Anterior cingulate cortex (tissue), 58 donors: ENCODE results near the gene PLA2G15.

Experiments
- DNase-seq, 58 donors: peaks; one replicate each; lab custom pipeline; 2025; lab: John Stamatoyannopoulos, UW

The PLA2G15 gene, protein sequence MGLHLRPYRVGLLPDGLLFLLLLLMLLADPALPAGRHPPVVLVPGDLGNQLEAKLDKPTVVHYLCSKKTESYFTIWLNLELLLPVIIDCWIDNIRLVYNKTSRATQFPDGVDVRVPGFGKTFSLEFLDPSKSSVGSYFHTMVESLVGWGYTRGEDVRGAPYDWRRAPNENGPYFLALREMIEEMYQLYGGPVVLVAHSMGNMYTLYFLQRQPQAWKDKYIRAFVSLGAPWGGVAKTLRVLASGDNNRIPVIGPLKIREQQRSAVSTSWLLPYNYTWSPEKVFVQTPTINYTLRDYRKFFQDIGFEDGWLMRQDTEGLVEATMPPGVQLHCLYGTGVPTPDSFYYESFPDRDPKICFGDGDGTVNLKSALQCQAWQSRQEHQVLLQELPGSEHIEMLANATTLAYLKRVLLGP

DNA sequence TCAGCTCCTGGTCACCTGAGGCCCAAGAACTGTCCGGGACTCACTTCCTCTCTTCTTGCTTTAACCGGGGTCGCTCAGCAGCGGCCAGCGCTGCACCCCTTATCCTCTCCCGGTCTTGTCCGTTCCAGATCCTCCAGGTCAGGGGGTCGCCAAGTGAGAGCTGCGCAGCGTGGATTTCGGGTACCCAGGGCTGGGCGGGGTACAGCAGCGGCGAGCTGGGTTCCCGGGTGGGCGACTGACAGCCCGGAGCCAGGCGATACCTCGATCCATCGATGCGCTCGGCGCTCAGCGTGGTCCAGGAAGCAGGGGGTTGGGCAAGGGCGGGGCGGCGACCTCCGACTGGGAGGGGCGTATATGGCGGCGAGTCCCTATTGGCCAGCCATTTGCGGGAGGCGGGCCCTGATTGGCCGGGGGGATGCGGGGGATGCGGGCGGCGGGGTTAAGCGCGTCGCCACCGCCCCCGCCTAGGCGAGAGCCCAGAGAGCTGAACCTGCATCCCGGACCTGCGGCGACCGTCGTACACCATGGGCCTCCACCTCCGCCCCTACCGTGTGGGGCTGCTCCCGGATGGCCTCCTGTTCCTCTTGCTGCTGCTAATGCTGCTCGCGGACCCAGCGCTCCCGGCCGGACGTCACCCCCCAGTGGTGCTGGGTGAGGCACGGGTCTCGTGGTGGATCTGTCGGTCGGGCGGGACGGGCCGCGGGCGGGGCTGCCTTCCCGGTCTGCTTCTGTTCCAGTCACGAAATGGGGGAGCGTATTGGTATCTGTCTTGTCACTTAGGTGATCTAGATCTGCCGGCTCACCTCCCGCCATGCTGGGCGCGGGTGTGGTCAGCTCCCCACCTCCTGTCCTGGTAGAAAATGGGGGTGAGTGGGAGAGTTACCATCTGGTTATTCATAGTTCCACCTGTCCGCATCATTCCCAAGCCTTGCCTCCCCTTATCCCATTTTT lies at the start of gene PLA2G15:
Gene PLA2G15, plus strand, starts transcription at position 471 of the 951 bp plus-strand sequence. Its CDS starts 54 bp downstream, at position 525.
- peak; percentile 56 to 97 (median 93) for DNase-seq

DNA sequence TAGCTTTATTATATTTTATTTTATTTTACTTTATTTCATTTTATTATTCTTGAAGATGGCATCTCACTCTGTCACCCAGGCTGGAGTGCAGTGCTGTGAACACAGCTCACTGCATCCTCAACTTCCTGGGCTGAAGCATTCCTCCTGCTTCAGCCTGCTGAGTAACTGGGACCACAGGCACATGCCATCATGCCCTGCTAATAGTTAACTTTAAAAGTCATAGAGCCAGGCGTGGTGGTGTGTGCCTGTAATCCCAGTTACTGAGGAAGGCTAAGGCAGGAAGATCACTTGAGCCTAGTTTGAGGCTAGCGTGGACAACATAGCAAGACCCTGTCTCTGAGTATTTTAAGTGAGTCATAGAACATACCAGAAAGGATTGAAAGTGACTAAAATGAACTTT lies 47.9 kb upstream of the PLA2G15 start:
- DNase-seq: no peak

- no peak for DNase-seq
Observed at GRCh38 chr16:68200088-68200783, 44.9 kb upstream of the PLA2G15 start.

DNA sequence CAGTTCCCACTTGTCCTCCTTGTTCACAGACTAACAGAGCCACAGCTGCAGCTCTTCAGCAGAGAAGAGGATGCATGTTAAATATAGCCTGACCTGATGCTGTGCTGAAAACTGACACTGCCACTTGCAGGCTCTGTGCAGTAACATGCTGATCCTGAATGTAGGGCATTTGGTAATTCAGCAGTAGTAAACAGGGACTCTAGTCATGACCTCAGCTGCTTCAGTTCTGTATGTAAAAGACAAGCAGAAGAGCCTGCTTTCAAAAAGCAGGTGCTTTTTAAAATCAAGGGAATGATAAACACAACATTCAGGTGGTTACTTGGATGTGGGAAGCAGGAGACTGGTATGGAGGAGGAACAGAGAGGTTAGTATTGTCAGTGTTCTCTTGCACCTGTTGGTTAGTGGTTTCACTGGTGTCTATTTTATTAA lies 43.1 kb upstream of the PLA2G15 start:
- peak in 21 of 58 donors; percentile 3 to 59 (median 9) for DNase-seq

GRCh38 chr16:68206245-68206644 lies 38.9 kb upstream of the PLA2G15 start:
- no peak for DNase-seq

GRCh38 chr16:68214726-68215125 lies 30.4 kb upstream of the PLA2G15 start:
- no peak for DNase-seq

DNA sequence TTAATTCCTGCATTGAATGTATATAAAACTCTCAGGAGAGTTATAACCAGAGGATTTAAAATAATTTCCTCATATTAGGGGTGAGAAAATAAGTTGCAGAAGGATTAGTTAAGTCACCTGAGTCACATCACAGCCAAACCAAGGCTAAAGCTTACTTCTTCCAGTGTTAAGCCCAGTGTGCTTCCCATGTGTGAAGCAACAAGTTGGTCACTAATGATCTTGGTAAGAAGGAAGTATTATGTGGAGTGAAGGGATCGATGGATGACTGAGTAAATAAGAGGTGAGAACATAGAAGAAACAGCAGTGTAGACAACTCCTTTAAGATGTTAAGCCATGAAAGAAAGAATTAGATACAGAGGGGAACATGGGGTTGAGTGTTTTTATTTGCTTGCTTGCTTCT lies 29.9 kb upstream of the PLA2G15 start:
- DNase-seq: no peak

DNA sequence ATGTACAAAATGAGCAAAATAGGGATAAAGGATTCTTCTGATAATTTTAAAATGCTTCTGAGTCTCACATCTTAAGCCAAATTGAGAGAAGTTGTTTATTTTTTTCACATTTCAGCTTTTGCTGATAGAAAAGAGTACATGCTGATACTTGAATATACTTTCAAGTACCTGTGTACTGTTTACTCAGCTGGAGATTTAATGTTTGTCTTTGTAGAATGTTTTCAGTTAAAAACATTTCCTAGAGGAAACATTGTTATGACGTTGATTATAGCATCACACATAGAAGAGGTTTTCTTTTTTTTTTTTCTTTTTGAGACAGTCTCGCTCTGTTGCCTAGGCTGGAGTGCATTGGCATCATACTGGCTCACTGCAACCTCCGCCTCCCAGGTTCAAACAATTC lies 28.9 kb upstream of the PLA2G15 start:
- no peak for DNase-seq

- DNase-seq: no peak
Observed at GRCh38 chr16:68217506-68217905, 27.7 kb upstream of the PLA2G15 start.

DNA sequence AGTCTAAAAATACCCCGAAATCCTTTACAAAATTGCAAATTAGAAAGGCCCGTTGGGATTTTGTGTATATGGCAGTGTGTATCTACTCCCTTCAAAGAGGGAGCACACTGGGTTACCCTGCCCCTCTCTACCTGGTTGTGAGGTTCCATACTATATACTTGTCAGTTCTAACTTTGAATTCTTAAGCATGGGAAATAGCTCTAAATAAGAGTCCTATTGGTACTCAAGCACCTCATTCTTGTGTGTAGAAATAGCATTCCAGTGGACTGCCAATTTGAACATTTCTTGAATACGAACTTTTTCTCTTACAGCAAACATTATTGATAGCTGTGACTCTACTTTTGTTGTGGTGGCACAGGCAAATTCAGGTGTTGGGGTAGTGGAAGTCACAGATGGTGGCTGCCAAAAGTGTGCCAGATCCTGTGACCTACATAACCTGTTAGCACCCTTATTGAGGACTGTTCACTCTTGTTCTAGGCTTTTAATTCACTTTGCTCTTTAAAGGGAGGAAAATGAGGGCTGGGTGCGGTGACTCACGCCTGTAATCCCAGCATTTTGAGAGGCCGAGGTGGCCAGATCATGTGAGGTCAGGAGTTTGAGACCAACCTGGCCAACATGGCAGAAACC lies 25.3 kb upstream of the PLA2G15 start:
- no peak for DNase-seq

DNA sequence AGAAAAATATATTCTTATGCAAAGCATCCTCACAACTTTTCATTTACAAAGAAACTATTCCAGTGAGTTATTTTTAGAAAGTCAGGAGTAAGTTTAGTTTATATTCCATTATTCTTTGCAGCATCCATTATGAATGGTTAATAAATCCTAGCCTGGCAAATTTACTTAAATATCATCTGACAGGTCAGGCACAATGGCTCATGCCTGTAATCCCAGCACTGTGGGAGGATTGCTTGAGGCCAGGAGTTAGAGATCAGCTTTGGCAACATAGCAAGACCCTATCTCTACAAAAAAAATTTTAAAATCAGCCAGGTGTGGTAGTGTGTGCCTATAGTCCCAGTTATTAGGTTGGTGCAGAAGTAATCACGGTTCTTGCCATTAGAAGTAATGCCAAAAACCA lies 22.1 kb upstream of the PLA2G15 start:
- no peak for DNase-seq

GRCh38 chr16:68226116-68226515 lies 19.1 kb upstream of the PLA2G15 start:
- DNase-seq: no peak

DNA sequence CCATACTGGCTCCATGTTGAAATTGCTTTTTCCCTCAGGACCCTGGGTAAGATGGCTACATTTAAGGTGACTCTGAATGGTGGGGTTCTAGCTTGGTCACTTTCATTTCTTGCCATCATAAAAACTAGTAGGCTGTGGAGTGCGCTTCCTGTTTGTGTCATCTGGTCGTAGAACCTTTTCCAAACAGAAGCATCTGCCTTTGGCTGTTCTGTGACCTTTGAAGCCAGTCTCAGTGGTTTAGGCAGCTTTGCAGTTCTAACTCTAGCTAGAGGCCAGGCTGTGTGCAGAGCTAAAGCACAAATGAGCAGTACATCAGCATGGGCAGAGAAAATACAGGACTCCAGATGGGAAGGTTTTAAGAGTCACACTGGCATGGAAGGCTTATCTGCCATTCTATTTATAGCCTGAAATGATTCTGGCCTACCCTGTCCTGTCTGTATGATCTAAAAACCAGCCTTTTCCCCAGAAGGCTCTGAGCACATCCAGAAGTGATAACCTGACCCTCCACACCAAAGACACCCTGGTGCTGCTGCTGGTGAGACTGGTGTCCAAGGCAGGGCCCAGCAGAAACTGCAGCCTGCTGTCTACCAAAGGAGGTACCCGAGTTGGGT lies 17.9 kb upstream of the PLA2G15 start:
- no peak for DNase-seq

- no peak for DNase-seq
Observed at GRCh38 chr16:68227850-68228553, 17.2 kb upstream of the PLA2G15 start.

DNA sequence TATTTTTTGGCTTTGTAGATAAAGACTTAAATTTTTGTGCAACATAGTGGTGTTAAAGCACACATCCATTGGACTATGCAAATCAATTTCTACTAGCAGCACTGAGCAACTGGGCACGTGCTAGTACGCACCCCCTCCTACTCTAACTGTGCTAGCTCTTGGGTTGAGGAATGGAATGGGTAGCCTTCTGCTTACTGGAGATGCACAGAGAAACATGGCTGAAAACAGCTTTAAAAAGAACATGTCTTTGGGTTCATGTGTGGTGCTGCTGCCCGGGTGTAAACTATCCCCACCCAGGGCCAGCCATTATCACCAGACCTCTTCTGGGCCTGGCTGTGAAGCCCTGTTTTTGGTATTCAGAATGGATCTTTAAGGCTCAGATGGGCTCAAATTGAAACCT lies 16.5 kb upstream of the PLA2G15 start:
- no peak for DNase-seq

GRCh38 chr16:68229431-68230175 lies 15.6 kb upstream of the PLA2G15 start:
- peak in 27 of 58 donors; percentile 11 to 71 (median 28) for DNase-seq

DNA sequence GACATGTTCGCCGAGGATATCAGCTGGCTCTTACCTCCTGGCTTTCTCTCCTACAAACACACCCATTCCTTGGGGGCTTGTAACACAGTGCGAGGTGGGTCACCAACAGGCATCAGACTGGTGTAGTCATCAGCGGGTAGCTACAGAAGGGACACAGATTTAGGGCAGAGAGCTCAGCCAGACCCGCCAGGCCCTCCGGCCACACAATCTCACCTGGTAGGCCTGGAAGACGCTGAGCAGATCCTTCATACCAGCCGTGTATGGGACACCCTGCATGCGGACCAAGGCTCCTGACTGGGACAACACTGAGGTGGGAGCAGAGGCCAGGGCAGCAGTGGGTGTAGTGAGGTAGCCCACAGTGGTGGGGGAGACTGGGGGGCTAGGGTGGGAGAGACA lies 15.0 kb upstream of the PLA2G15 start:
- no peak for DNase-seq

GRCh38 chr16:68230956-68231355 lies 14.2 kb upstream of the PLA2G15 start:
- no peak for DNase-seq
